Urothelium cell line (cell line): Measurements from ENCODE around the gene C17orf113.
"Not testable (repeated sequence)": the region's sequence is repeated elsewhere in the genome, so short reads cannot be mapped to it uniquely, and the experiment has no call there.

ENCODE experiments used
- DNase-seq: peaks from one replicate; pipeline ENCODE4 v3.0.0; 2011; ENCODE audit warnings: low spot score, mixed read lengths
- FAIRE-seq: peaks from 2 replicates; lab custom pipeline; 2011; peaks lifted over from hg19 to GRCh38; lab: Jason Lieb, UNC

C17orf113 gene

DNA sequence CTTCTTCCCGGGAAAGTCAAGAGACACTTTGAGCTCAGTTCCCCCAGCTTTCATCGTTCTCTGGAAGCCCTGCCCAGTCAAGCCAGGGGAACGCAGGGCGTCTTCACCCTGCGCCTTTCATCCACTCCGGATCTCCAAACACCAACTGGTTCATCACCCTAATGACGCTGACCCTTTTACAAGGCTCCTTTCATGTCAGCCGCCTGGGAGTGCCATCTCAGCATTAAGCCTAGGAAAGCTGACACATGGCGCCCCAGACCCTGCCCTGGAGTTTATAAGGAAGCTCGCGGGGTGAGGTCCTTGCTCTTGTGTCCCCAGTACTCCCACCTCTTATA is 32.6 kb downstream of the C17orf113 start:
- no peak for FAIRE-seq
- no peak for DNase-seq

- peak; percentile 23 for FAIRE-seq
- peak; percentile 96 for DNase-seq
Observed at GRCh38 chr17:42016941-42017865, 33.2 kb downstream of the C17orf113 start, which contains the start of gene DNAJC7. Gene DNAJC7, minus strand, starts transcription at chr17:42017439. Its CDS starts 23 bp downstream, at chr17:42017416.

GRCh38 chr17:42016411-42016831 is 34.0 kb downstream of the C17orf113 start:
- FAIRE-seq, result no peak
- DNase-seq, result no peak

- FAIRE-seq, DNase-seq: not testable (repeated sequence)
Observed at GRCh38 chr17:42013740-42014139, 36.7 kb downstream of the C17orf113 start.

- not testable (repeated sequence) for FAIRE-seq, DNase-seq
Observed at GRCh38 chr17:42012363-42012762, 38.0 kb downstream of the C17orf113 start.

DNA sequence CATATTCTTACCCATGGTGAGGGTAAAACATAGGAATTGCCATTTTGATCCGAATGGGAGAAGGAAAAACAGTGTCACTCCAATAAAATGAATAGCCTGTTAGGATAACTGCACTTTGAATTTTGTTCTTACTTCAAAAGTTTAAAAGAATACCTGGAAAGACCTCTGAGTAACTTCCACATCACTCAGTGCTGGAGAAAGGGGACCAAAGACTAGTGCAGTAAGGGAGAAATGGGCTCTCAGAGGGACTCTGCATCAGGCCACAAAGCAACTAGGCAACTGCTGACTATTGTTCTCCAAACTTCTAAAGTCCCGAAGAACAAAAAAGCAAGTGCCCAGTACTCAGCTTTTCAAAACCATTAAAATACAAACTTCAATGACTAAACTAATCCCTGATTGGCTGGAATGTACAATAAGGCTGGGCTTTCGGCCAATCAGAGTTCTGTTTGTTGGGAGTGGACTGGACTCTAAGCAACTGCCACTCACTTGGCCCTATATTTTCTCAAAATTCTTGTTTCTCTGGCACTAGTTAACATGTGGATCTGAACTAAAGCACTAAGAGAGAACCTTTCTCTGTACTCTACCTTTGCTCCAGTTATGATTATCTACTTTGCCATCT is 39.4 kb downstream of the C17orf113 start:
- no peak for FAIRE-seq
- DNase-seq, result peak; percentile 40

DNA sequence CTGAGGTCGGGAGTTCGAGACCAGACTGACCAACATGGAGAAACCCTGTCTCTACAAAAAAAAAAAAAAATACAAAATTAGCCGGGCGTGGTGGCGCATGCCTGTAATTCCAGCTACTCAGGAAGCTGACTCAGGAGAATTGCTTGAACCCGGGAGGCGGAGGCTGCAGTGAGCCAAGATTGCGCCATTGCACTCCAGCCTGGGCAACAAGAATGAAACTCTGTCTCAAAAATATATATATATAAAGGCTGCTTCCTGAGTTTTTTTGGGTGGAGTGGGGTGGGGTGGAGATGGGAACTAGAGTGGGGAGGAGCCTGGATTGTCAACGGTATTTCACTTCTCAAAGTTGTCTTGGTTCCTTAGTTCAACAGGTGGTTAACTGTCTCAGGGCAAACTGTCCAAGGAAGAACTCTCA is 40.1 kb downstream of the C17orf113 start:
- not testable (repeated sequence) for DNase-seq

GRCh38 chr17:42009170-42009569 is 41.2 kb downstream of the C17orf113 start:
- DNase-seq (no peak), FAIRE-seq (no peak)

More for the DNA sequence above, 40.1 kb downstream of the C17orf113 start:
- not testable (repeated sequence) for FAIRE-seq

DNA sequence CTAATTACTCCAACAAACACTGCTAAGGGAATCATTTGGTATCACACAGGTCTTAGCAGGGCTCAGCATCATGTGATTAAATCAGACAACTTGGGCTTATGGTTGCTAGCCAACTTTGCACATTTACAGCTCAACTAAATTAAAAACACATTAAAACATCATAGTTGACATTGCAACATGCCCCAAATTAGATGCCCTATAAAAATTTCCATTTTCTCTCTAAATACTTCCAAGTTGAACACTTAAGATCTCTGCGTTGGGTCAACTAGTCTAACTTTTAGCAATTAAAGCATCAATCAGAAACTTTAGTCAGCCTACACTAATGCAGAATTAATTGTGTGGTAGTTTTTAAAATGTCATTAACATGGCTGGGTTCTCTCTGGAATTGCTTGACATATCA is 45.2 kb downstream of the C17orf113 start:
- no peak for DNase-seq
- no peak for FAIRE-seq

DNA sequence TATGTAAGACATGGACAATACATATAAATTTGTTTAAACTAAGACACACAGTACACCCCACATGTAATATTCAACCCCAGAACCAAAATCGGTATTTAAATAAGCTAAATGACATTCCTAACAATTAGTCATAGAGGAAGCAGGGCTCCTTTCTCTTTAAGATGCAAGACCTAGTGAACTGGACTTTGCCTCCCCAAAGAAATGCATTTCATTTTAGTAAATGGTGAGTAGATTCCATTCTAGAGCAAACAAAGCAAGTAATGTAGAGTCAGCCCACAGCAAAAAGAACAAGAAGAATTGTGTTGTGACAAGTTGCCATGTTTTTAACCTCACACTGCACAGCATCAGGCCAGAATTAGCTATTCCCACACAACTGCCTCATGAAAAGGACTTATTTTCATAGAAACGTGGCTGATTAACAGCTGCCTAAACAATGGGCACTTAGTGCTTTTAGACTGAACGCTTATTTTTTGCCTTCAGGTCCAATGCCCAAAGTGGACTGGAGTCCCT is 47.6 kb downstream of the C17orf113 start:
- FAIRE-seq (no peak), DNase-seq (no peak)

GRCh38 chr17:42002175-42002791 is 48.1 kb downstream of the C17orf113 start:
- DNase-seq, result no peak
- no peak for FAIRE-seq

DNA sequence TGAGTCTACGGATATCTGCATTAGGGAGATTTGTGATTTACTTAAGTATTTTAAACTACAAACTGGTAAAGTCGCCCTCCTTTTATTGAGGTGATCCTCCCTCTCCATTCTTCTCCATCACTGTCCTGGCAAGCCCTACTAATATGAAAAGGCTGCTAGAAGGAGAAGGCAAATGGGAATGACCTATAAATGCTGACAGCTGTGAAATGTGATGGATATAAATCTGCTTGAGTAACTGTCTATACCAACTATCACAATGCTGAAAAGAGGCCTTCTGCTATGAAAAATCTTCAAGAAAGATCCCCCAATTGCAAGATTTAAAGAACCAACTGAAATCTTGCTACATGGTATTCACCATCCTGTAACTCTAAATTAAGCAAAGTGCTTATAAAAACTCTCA is 48.7 kb downstream of the C17orf113 start:
- FAIRE-seq (no peak), DNase-seq (no peak)

DNA sequence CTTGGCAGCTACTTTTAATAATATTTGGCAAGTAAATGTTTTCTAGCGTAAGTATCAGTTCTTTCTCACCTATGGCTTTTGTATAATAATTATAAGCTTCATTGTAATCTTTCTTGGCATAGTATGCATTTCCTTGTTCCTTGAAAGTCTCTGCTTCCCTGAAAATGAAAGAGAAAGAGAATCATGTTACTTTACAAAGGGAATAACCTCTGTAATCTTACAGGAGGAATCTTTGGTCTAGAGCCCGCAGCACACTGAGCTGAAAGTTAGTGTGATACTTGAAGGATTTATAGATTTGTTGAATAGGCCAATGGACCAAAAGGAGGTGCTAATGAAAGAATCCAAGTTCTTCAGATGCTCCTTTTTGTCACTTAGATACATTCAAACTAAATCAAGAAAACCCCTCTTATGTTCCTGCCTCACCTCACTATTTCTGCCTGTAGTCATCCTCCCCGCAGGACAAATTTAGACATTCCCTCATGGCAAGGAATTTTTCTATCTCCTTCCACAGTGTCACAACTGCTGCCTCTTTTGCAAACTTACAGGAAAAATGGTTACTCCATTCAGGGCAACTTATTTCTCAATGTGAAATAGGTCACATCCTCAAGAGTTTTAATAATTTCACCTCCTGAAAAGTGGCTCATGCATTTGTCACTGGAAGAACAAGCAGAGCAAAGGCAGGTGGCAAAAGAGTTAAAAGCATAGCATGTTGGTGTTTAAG is 49.8 kb downstream of the C17orf113 start:
- FAIRE-seq (no peak), DNase-seq (no peak)

DNA sequence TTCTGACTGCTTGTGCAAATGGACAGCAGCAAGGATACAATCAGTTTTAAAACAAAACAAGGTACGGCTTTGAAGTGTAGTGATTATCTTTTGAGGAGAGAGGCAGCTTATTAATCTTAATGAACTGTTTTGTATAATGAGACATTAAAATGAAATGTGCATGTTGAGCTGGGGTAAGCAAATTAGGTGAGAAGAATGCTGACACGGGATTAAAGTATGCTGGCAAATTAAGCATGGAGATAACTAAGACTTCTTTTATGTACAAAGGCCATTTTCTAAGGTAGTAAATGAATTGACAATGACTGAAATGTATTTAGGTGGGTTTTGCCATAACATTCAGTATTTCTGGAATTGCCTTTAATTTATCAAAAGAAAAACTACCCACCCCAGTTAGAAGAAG is 51.9 kb downstream of the C17orf113 start:
- DNase-seq (no peak), FAIRE-seq (no peak)

DNA sequence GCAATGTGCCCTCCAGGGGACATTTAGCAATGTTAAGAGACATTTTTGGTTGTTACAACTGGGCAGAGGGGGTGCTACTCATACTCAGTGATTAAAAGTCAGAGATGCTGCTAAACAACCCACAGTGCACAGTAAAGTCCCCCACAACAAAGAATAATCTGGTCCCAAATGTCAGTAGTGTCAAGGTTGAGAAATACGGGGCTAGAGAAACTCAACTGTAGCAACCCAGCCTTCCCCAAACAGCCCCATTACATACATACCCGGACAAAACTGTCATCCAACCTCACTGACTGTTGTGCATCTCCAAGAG is 53.6 kb downstream of the C17orf113 start:
- FAIRE-seq, result no peak
- no peak for DNase-seq

DNA sequence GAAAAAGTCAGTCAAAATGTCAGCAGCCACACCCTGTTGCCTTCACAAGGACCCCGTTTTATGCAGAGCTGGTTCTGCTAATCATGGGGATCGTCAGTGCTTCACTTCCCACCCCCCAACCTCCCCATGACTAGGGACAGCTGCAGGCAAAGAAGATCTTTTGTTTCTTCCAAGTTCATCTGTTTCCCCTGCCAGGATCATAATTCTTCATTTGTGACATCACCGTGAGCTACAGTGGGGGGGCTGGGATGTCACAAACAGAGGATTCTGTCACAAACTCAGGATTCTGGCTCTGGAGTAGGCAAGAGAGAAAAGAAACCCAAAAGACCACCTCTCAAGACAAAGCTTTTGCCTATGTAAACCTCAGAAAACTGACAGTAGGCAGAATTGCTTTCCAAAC is 57.8 kb downstream of the C17orf113 start:
- FAIRE-seq (no peak), DNase-seq (no peak)

GRCh38 chr17:41989702-41990419 is 60.5 kb downstream of the C17orf113 start:
- no peak for DNase-seq
- no peak for FAIRE-seq

GRCh38 chr17:41988418-41988817 is 62.0 kb downstream of the C17orf113 start:
- no peak for DNase-seq
- FAIRE-seq, result no peak
